SK-N-SH (cell line): ENCODE measurements around the gene DNAH6. TPM values are rescaled to one million over a fixed set of nuclear protein-coding genes. Genes with fewer than 3 reads are reported as not detected.

Source experiments
- CTCF ChIA-PET: fragments of 300-600, 350-600 bp; formaldehyde crosslinking; extraction: SDS; loops from one replicate; lab custom pipeline; 2021; lab: Yijun Ruan, JAX
- POLR2A ChIA-PET: fragments of 350-600 bp; sonication (Branson Sonifier 250); formaldehyde crosslinking; extraction: SDS; loops from one replicate; lab custom pipeline; 2020; ENCODE audit warnings: antibody characterized with exemption, inconsistent platforms; lab: Yijun Ruan, JAX
- DNase-seq: peaks from one replicate; pipeline ENCODE4 v3.0.0; 2012
- H2AFZ ChIP-seq: fragments of 200-600 bp; sonication (generic); 2 replicates; pipeline ENCODE4 v1.8.1; 2016; ENCODE audit warnings: antibody characterized with exemption, mild to moderate bottlenecking, low read depth
- H3F3A ChIP-seq: fragments of 200-600 bp; sonication (generic); replicated peaks from 2 replicates; pipeline ENCODE3; 2016; ENCODE audit warnings: antibody characterized with exemption, mild to moderate bottlenecking; ENCODE audit not compliant: insufficient read depth
- H3K27ac ChIP-seq, 2 experiments: fragments of 200-500 bp in 1 of 2; fragments of 200-600 bp in 1 of 2; sonication (Bioruptor generic) in 1 of 2; sonication (generic), shearing (Covaris generic) in 1 of 2; 2 replicates each; pipeline versions ENCODE4 v1.5.1 to v1.6.1; 2014 to 2016; ENCODE audit warnings: low read depth in 2 of 2, inconsistent platforms in 1 of 2, low read length in 1 of 2, mild to moderate bottlenecking in 1 of 2, mixed read lengths in 1 of 2
- H3K27me3 ChIP-seq: fragments of 200-600 bp; sonication (generic), shearing (Covaris generic); 2 replicates; pipeline ENCODE4 v1.6.1; 2016; ENCODE audit warnings: mixed run types; ENCODE audit not compliant: insufficient read depth
- H3K36me3 ChIP-seq, 2 experiments: fragments of 200-500 bp in 1 of 2; fragments of 200-600 bp in 1 of 2; sonication (Bioruptor generic) in 1 of 2; sonication (generic) in 1 of 2; replicated peaks in 1 of 2; 2 replicates each; pipeline versions ENCODE3 to v1.5.1; 2014 to 2016; ENCODE audit warnings: low read length in 1 of 2, mild to moderate bottlenecking in 1 of 2; ENCODE audit not compliant: insufficient read depth in 2 of 2, control insufficient read depth in 1 of 2
- H3K4me1 ChIP-seq, 2 experiments: fragments of 200-500 bp in 1 of 2; fragments of 200-600 bp in 1 of 2; sonication (Bioruptor generic) in 1 of 2; sonication (generic), shearing (Covaris generic) in 1 of 2; 2 replicates each; pipeline versions ENCODE4 v1.5.1 to v1.6.1; 2014 to 2016; ENCODE audit warnings: low read depth in 1 of 2, low read length in 1 of 2, mixed run types in 1 of 2; ENCODE audit not compliant: insufficient read depth in 2 of 2, control insufficient read depth in 1 of 2
- H3K4me2 ChIP-seq: fragments of 200-600 bp; sonication (generic), shearing (Covaris generic); 2 replicates; pipeline ENCODE4 v1.6.1; 2017; ENCODE audit warnings: mixed run types
- H3K4me3 ChIP-seq, 2 experiments: fragments of 200-500 bp in 1 of 2; fragments of 200-600 bp in 1 of 2; sonication (Bioruptor generic) in 1 of 2; sonication (generic), shearing (Covaris generic) in 1 of 2; 2 replicates each; pipeline versions ENCODE4 v1.5.1 to v1.8.1; 2014 to 2016; ENCODE audit warnings: low read depth in 2 of 2, inconsistent platforms in 1 of 2, low read length in 1 of 2, mild to moderate bottlenecking in 1 of 2, mixed read lengths in 1 of 2, moderate library complexity in 1 of 2
- H3K79me2 ChIP-seq: fragments of 200-600 bp; sonication (generic); 2 replicates; pipeline ENCODE4 v1.8.1; 2017; ENCODE audit warnings: mild to moderate bottlenecking; ENCODE audit not compliant: insufficient read depth
- H3K9ac ChIP-seq: fragments of 200-600 bp; sonication (generic); 2 replicates; pipeline ENCODE4 v1.6.1; 2017; ENCODE audit warnings: mixed run types
- H3K9me2 ChIP-seq: fragments of 200-600 bp; sonication (generic); 2 replicates; pipeline ENCODE4 v1.6.1; 2017; ENCODE audit warnings: mixed run types
- H3K9me3 ChIP-seq: fragments of 200-600 bp; sonication (generic); 2 replicates; pipeline ENCODE4 v1.6.1; 2017; ENCODE audit warnings: mixed run types, mild to moderate bottlenecking, moderate library complexity
- H4K20me1 ChIP-seq: fragments of 200-600 bp; sonication (generic); 2 replicates; pipeline ENCODE4 v1.6.1; 2017; ENCODE audit warnings: mild to moderate bottlenecking, mixed run types; ENCODE audit not compliant: insufficient read depth
- CTCF ChIP-seq: fragments of 200-600 bp; sonication (generic); IDR thresholded peaks from 2 replicates; pipeline ENCODE4 v1.6.1; 2017; ENCODE audit warnings: antibody characterized with exemption, mild to moderate bottlenecking, moderate library complexity
- ELF1 ChIP-seq: IDR thresholded peaks from 2 replicates; pipeline ENCODE4 v1.4.0; 2012
- EP300 ChIP-seq, 2 experiments: IDR thresholded peaks; 2 replicates each; pipeline versions ENCODE4 v1.4.0 to v1.6.1; 2012; ENCODE audit warnings: borderline replicate concordance in 1 of 2, low read depth in 1 of 2, low read length in 1 of 2
- EZH2phosphoT487 ChIP-seq: fragments of 200-600 bp; sonication (generic); IDR thresholded peaks from 2 replicates; pipeline ENCODE4 v1.6.1; 2017; ENCODE audit warnings: low read depth, mixed run types, mild to moderate bottlenecking, antibody characterized with exemption, moderate library complexity, borderline replicate concordance
- FOSL2 ChIP-seq: IDR thresholded peaks from 2 replicates; pipeline ENCODE4 v1.4.0; 2012; ENCODE audit warnings: low read depth, mild to moderate bottlenecking, moderate library complexity, borderline replicate concordance
- FOXM1 ChIP-seq: IDR thresholded peaks from 2 replicates; pipeline ENCODE4 v1.4.0; 2012; ENCODE audit warnings: low read depth, mild to moderate bottlenecking
- GATA2 ChIP-seq: sonication (generic); formaldehyde crosslinking; IDR thresholded peaks from 2 replicates; pipeline ENCODE4 v1.5.0; 2020; ENCODE audit warnings: mild to moderate bottlenecking, missing genetic modification reagents
- IRF3 ChIP-seq: fragments of 150-350 bp; IDR thresholded peaks from 2 replicates; pipeline ENCODE4 v1.6.1; 2016; ENCODE audit warnings: mild to moderate bottlenecking, low read depth, low read length
- JUND ChIP-seq: IDR thresholded peaks from 2 replicates; pipeline ENCODE4 v1.4.0; 2012
- NFIC ChIP-seq: IDR thresholded peaks from 2 replicates; pipeline ENCODE4 v1.4.0; 2012; ENCODE audit warnings: borderline replicate concordance
- POLR2AphosphoS5 ChIP-seq: IDR thresholded peaks from 2 replicates; pipeline ENCODE4 v1.6.1; 2012; ENCODE audit warnings: low read depth, low read length
- RXRA ChIP-seq: IDR thresholded peaks from 2 replicates; pipeline ENCODE4 v1.4.0; 2012; ENCODE audit warnings: low read depth, mild to moderate bottlenecking, borderline replicate concordance
- TEAD4 ChIP-seq: IDR thresholded peaks from 2 replicates; pipeline ENCODE4 v1.4.0; 2012; ENCODE audit warnings: mild to moderate bottlenecking, borderline replicate concordance; ENCODE audit not compliant: insufficient read depth
- USF1 ChIP-seq: IDR thresholded peaks from 2 replicates; pipeline ENCODE4 v1.4.0; 2012; ENCODE audit warnings: low read depth, borderline replicate concordance
- USF2 ChIP-seq: fragments of 150-350 bp; IDR thresholded peaks from 2 replicates; pipeline ENCODE4 v1.6.1; 2017; ENCODE audit warnings: antibody characterized with exemption, low read length, low read depth, borderline replicate concordance
- YY1 ChIP-seq: IDR thresholded peaks from 2 replicates; pipeline ENCODE4 v1.4.0; 2012; ENCODE audit warnings: low read depth, mild to moderate bottlenecking
- ZBTB33 ChIP-seq: IDR thresholded peaks from 2 replicates; pipeline ENCODE4 v1.4.0; 2012; ENCODE audit warnings: low read depth, borderline replicate concordance
- WGBS: methylation state at CpG from one replicate; pipeline ENCODE4 v1.1.6; 2017; ENCODE audit warnings: low lambda C conversion rate; 5-methylcytosine and 5-hydroxymethylcytosine counted together
- polyA plus RNA-seq, 3 experiments: library from polyadenylated mRNA; depleted of rRNA; stranded (reverse); fragments of >200 nt; gene quantifications; 2 replicates each; pipeline ENCODE4 v1.2.3, GENCODE V29; 2012

The DNAH6 gene
- polyA plus RNA-seq, 1 of the 3 experiments (the other 2 are of a cell fraction), result 0.03 TPM

GRCh38 chr2:84796798-84797197 lies 280.5 kb downstream of the DNAH6 start:
- no peak overlapping the region for H3K4me3 ChIP-seq
- H2AFZ ChIP-seq, result no peak overlapping the region
- H3K27me3 ChIP-seq, result no peaks in the 10 kb centered on the region; the same call in 1 of the 2 replicates
- POLR2A ChIA-PET, result no interaction called here
- no peaks in the 10 kb centered on the region for H3K4me1 ChIP-seq
- H3K36me3 ChIP-seq, result no peaks in the 10 kb centered on the region
- no peaks in the 10 kb centered on the region for H3K79me2 ChIP-seq
- no peak overlapping the region for H3K9ac ChIP-seq
- TF ChIP-seq ELF1 (no peak), RXRA (no peak), EZH2phosphoT487 (no peak), NFIC (no peak), IRF3 (no peak), FOXM1 (no peak), JUND (no peak), EP300 (IDR thresholded peaks at IDR 0.05; ENCODE audit: borderline replicate concordance in 1 of 2, low read depth in 1 of 2, low read length in 1 of 2) (no peak), CTCF (no peak), YY1 (no peak), TEAD4 (no peak), ZBTB33 (no peak), POLR2AphosphoS5 (no peak)
- TF ChIP-seq, all 33 proteins: peak for 0
- Histone ChIP-seq H3F3A (no peaks in the 10 kb centered on the region), H3K9me2 (no peaks in the 10 kb centered on the region), H3K4me2 (no peak overlapping the region), H3K27ac (no peak overlapping the region), H4K20me1 (no peaks in the 10 kb centered on the region), H3K9me3 (no peaks in the 10 kb centered on the region)
- CTCF ChIA-PET, result interaction anchor here (0.7 to 1.6 kb wide), 2 partner anchors 26 to 637 kb away, joined by 3 to 4 read pairs; no protein-coding TSS in a partner anchor
- no peak for DNase-seq

- no peak overlapping the region for H3K4me3 ChIP-seq
- no peak overlapping the region for H3K4me2 ChIP-seq
- no peaks in the 10 kb centered on the region for H3K9me2 ChIP-seq
- H3K9me3 ChIP-seq, result no peaks in the 10 kb centered on the region
- no peaks in the 10 kb centered on the region for H3K4me1 ChIP-seq
- WGBS, result 47% methylated on average over 3 of the region's 3 CpGs
- H3K79me2 ChIP-seq, result no peaks in the 10 kb centered on the region
- ChIA-PET POLR2A (no interaction called here), CTCF (interaction anchor here (1.6 kb wide), 1 partner anchor 26 kb away, joined by 4 read pairs; no protein-coding TSS in a partner anchor)
- H4K20me1 ChIP-seq, result no peaks in the 10 kb centered on the region
- no peak overlapping the region for H3K9ac ChIP-seq
- H2AFZ ChIP-seq, result no peak overlapping the region
- no peaks in the 10 kb centered on the region for H3K36me3 ChIP-seq
- no peak for DNase-seq
- no peaks in the 10 kb centered on the region for H3F3A ChIP-seq
- no peak overlapping the region for H3K27ac ChIP-seq
- H3K27me3 ChIP-seq, result no peaks in the 10 kb centered on the region; the same call in 1 of the 2 replicates
- TF ChIP-seq USF1 (no peak), GATA2 (CRISPR knock-in tag) (no peak), FOSL2 (no peak), USF2 (no peak), CTCF (no peak), NFIC (no peak), POLR2AphosphoS5 (no peak), IRF3 (no peak), JUND (no peak)
Measured at GRCh38 chr2:84797271-84797670, 281.0 kb downstream of the DNAH6 start.
